ENCODE measurements around the gene YEATS2.

- TF ChIP-seq POLR2A (IDR thresholded peaks at IDR 0.05) (no peak), CTCF (IDR thresholded peaks at IDR 0.05) (no peak)
Observed at GRCh38 chr3:183698756-183699155, 1.2 kb downstream of the YEATS2 start.
